Raji (cell line): Measurements from ENCODE around the gene EDC4.

ENCODE experiments used
- POLR2A ChIP-seq: IDR thresholded peaks from 2 replicates; pipeline ENCODE4 v1.6.1; 2011; ENCODE audit warnings: low read depth, low read length, control low read depth; ENCODE audit not compliant: insufficient read depth

Gene EDC4

GRCh38 chr16:67927131-67927941 is 54.5 kb downstream of the EDC4 start:
- no peak for TF ChIP-seq POLR2A

- TF ChIP-seq POLR2A = no peak; the same call in 1 of the 2 replicates
Observed at GRCh38 chr16:67928147-67928546, 55.3 kb downstream of the EDC4 start.

GRCh38 chr16:67928561-67929364 is 55.9 kb downstream of the EDC4 start:
- peak; percentile 34 for TF ChIP-seq POLR2A

- TF ChIP-seq POLR2A = no peak
Observed at GRCh38 chr16:67930191-67930590, 57.3 kb downstream of the EDC4 start.

GRCh38 chr16:67930678-67931211 is 57.9 kb downstream of the EDC4 start:
- TF ChIP-seq POLR2A = no peak
